GM18507 (cell line): ENCODE data around the gene SNX7.

Source experiments
- DNase-seq: peaks from one replicate; pipeline ENCODE4 v3.0.0; 2011; ENCODE audit warnings: low read depth; ENCODE audit not compliant: insufficient read length; ENCODE audit errors: extremely low spot score
- FAIRE-seq: peaks from 2 replicates; lab custom pipeline; 2011; peaks lifted over from hg19 to GRCh38; lab: Jason Lieb, UNC

Gene SNX7

GRCh38 chr1:98693385-98693784 is 31.9 kb downstream of the SNX7 start:
- DNase-seq (no peak), FAIRE-seq (no peak)

- DNase-seq (no peak), FAIRE-seq (no peak)
These were observed 34.6 kb downstream of the SNX7 start for GRCh38 chr1:98696077-98696476.

- DNase-seq: no peak
- FAIRE-seq: no peak
These were observed 36.3 kb downstream of the SNX7 start for GRCh38 chr1:98697781-98698180.

GRCh38 chr1:98698625-98699024 is 37.1 kb downstream of the SNX7 start:
- FAIRE-seq (no peak), DNase-seq (no peak)

- DNase-seq (no peak), FAIRE-seq (no peak)
These were observed 38.7 kb downstream of the SNX7 start for GRCh38 chr1:98700228-98700627.

- DNase-seq: no peak
- FAIRE-seq: no peak
These were observed 41.5 kb downstream of the SNX7 start for GRCh38 chr1:98702976-98703375.

GRCh38 chr1:98704474-98704873 is 43.0 kb downstream of the SNX7 start:
- no peak for DNase-seq
- FAIRE-seq: no peak

- DNase-seq (no peak), FAIRE-seq (no peak)
These were observed 43.5 kb downstream of the SNX7 start for GRCh38 chr1:98704971-98705370.

- DNase-seq: no peak
- FAIRE-seq: no peak
These were observed 44.1 kb downstream of the SNX7 start for GRCh38 chr1:98705591-98705990.

- no peak for FAIRE-seq
- no peak for DNase-seq
These were observed 44.8 kb downstream of the SNX7 start for GRCh38 chr1:98706173-98706843.

- DNase-seq: no peak
- no peak for FAIRE-seq
These were observed 46.0 kb downstream of the SNX7 start for GRCh38 chr1:98707556-98707955.

GRCh38 chr1:98709906-98710305 is 48.4 kb downstream of the SNX7 start:
- FAIRE-seq (no peak), DNase-seq (no peak)

GRCh38 chr1:98723574-98723973 is 62.1 kb downstream of the SNX7 start:
- no peak for FAIRE-seq
- no peak for DNase-seq

GRCh38 chr1:98732985-98733781 is 71.7 kb downstream of the SNX7 start:
- DNase-seq (no peak), FAIRE-seq (no peak)

GRCh38 chr1:98733782-98734112 is 72.2 kb downstream of the SNX7 start:
- FAIRE-seq (no peak), DNase-seq (no peak)

- no peak for FAIRE-seq
- no peak for DNase-seq
These were observed 74.2 kb downstream of the SNX7 start for GRCh38 chr1:98735756-98736155.

- no peak for DNase-seq
- no peak for FAIRE-seq
These were observed 76.3 kb downstream of the SNX7 start for GRCh38 chr1:98737835-98738234.

GRCh38 chr1:98739762-98740161 is 78.2 kb downstream of the SNX7 start:
- FAIRE-seq (no peak), DNase-seq (no peak)

GRCh38 chr1:98741164-98741563 is 79.6 kb downstream of the SNX7 start:
- no peak for DNase-seq

GRCh38 chr1:98749152-98749756 is 87.7 kb downstream of the SNX7 start:
- FAIRE-seq (no peak), DNase-seq (no peak)

More at GRCh38 chr1:98741164-98741563, 79.6 kb downstream of the SNX7 start:
- FAIRE-seq: no peak

GRCh38 chr1:98754176-98754575 is 92.7 kb downstream of the SNX7 start:
- FAIRE-seq: no peak
- no peak for DNase-seq
